GM10266 (cell line): ENCODE measurements around the gene HTR6.

Source experiments
- DNase-seq: peaks from one replicate; pipeline ENCODE4 v3.0.0; 2012; ENCODE audit errors: extremely low spot score
- CTCF ChIP-seq: IDR thresholded peaks from 2 replicates; pipeline ENCODE4 v1.5.1; 2012; ENCODE audit warnings: mild to moderate bottlenecking, low read depth; ENCODE audit not compliant: control insufficient read depth, insufficient read depth; ENCODE audit errors: missing control alignments

The HTR6 gene

GRCh38 chr1:19651141-19651737 lies 13.4 kb upstream of the HTR6 start:
- DNase-seq = peak; percentile 87

DNA sequence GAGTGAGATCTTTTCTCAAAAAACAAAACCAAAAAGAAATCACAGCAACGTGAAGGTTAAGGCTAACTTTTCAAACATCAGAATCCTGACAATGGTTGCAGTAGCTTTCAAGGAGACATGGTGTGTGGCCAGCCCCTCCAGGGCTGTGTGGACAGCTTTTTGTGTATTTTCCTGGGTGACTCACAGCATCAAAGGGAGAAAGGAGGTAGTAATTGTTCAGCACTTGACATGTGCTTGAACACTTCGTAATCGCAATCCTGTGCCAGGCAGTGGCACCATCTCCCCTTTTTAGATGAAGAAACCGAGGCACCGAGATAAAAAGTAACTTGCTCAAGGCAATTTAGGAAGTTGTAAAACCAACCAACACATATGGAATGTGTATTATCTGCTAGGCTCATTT lies 10.3 kb upstream of the HTR6 start:
- DNase-seq = no peak
- TF ChIP-seq CTCF = no peak

More at GRCh38 chr1:19651141-19651737, 13.4 kb upstream of the HTR6 start:
- peak; percentile 89 for TF ChIP-seq CTCF

- no peak for TF ChIP-seq CTCF
- no peak for DNase-seq
Measured at GRCh38 chr1:19654886-19655717, 9.6 kb upstream of the HTR6 start.

DNA sequence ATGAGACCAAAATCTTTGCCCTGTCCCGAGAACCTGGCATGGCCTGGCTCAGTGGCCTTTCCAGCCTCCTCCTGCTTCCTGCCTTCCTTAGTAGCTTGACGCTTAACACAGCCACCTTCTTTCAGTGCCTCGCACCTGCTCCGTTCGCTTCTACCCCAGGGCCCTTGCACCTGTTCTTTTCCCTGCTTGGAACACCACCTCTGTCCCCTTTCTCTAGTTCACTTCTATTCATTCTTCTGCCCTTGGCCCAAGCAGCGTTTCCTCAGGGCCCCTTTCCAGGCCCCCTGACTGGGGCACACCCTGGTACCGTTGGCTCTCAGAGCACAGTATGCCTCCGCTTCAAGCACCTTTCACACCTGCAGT lies 9.0 kb upstream of the HTR6 start:
- no peak for TF ChIP-seq CTCF
- no peak for DNase-seq

DNA sequence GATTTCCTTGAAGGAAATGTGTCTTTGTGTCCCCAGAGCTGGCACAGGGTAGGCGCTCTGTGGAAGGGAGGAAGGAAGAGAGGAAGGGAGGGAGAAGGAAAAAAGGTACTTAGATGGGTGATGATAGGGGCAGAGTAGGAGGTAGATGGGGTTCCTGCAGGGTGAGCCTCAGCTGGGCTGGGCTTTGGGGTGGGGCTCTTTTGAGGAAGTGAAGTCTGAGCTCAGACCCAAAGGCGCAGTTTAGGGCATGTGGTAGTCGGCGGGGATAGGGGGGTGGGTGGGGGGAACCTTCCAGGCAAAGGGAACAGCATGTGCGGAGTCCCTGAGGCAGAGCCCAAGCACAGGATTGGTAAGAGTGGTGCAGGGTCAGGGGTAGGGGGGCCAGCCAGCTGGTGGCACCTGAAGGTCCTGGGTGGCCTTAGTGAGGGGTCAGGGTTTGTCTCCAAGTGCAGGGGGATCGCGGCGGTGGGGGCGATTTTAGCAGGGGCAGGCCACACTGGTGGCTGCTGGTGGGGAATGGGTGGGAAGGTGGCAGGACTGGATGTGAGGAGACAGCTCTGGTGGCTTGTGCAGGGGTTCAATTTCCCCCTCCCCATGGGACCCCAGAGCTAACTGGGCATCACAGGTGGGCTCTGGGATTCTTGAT lies 8.4 kb upstream of the HTR6 start:
- no peak for DNase-seq
- no peak for TF ChIP-seq CTCF

- no peak for DNase-seq
- no peak for TF ChIP-seq CTCF
Measured at GRCh38 chr1:19656780-19657466, 7.8 kb upstream of the HTR6 start.

- DNase-seq = no peak
Measured at GRCh38 chr1:19657511-19657910, 7.2 kb upstream of the HTR6 start.

More at GRCh38 chr1:19657511-19657910, 7.2 kb upstream of the HTR6 start:
- no peak for TF ChIP-seq CTCF
